HCT116 (cell line): ENCODE results near the gene AGPS. TPM values are rescaled to one million over a fixed set of nuclear protein-coding genes. Genes with fewer than 3 reads are reported as not detected.
"Not testable (repeated sequence)": the region's sequence is repeated elsewhere in the genome, so short reads cannot be mapped to it uniquely, and the experiment has no call there.

Source experiments
- ATAC-seq: fragments of 200-7000 bp; cut with Tn5 transposase; 2 replicates; pipeline ENCODE4 v1.9.1; 2020; ENCODE audit warnings: mild to moderate bottlenecking, moderate library complexity
- BruUV-seq: library from RNA; stranded (reverse); fragments of 400-500 nt; replicated peaks from 2 replicates; lab custom pipeline; 2021; lab: Mats Ljungman, UMichigan
- CTCF ChIA-PET: fragments of 300-600 bp; sonication (Branson Sonifier 250); formaldehyde crosslinking; loops from one replicate; lab custom pipeline; 2021; ENCODE audit warnings: antibody characterized with exemption; lab: Charles Lee
- POLR2A ChIA-PET: fragments of 300-600, 350-600 bp; sonication (Branson Sonifier 250); formaldehyde crosslinking; loops from one replicate; lab custom pipeline; 2021; ENCODE audit warnings: antibody characterized with exemption; lab: Charles Lee
- RAD21 ChIA-PET, 2 experiments: fragments of 300-600 bp; sonication (Branson Sonifier 250); formaldehyde crosslinking; loops; one replicate each; lab custom pipeline; 2023; ENCODE audit warnings: low total read pairs in 2 of 2; ENCODE audit not compliant: uncharacterized antibody in 2 of 2, unreplicated experiment in 2 of 2, low non-redundant PET in 1 of 2; lab: Charles Lee
- DNase-seq: peaks from one replicate; pipeline ENCODE4 v3.0.0-alpha.2; 2010; ENCODE audit warnings: low read depth, low spot score
- H2AFZ ChIP-seq: fragments of 200-600 bp; shearing (Covaris generic), sonication (generic); 2 replicates; pipeline ENCODE4 v1.6.1; 2017; ENCODE audit warnings: low read depth, mixed run types, mixed read lengths, antibody characterized with exemption, low read length; ENCODE audit not compliant: poor library complexity, severe bottlenecking
- H3K27ac ChIP-seq: 2 replicates; pipeline ENCODE4 v1.5.1; 2012; ENCODE audit warnings: low read depth, low read length
- H3K27me3 ChIP-seq: fragments of 200-600 bp; sonication (generic); 2 replicates; pipeline ENCODE4 v1.6.1; 2016; ENCODE audit warnings: mixed run types, low read length, mixed read lengths; ENCODE audit not compliant: insufficient read depth
- H3K36me3 ChIP-seq, 2 experiments: fragments of 200-500 bp in 1 of 2; fragments of 200-600 bp in 1 of 2; sonication (Bioruptor generic) in 1 of 2; sonication (generic) in 1 of 2; 2 replicates each; pipeline versions ENCODE4 v1.5.1 to v1.6.1; 2014 to 2016; ENCODE audit warnings: low read length in 2 of 2, inconsistent platforms in 1 of 2, mixed read lengths in 1 of 2, mixed run types in 1 of 2; ENCODE audit not compliant: insufficient read depth in 2 of 2, control insufficient read depth in 1 of 2
- H3K4me1 ChIP-seq, 2 experiments: fragments of 200-600 bp in 1 of 2; sonication (generic) in 1 of 2; 2 replicates each; pipeline versions ENCODE4 v1.5.1 to v1.6.1; 2012 to 2017; ENCODE audit warnings: low read length in 2 of 2, inconsistent platforms in 1 of 2, mild to moderate bottlenecking in 1 of 2, mixed read lengths in 1 of 2, mixed run types in 1 of 2, moderate library complexity in 1 of 2; ENCODE audit not compliant: insufficient read depth in 2 of 2, control insufficient read depth in 1 of 2
- H3K4me2 ChIP-seq: fragments of 200-600 bp; sonication (generic); 2 replicates; pipeline ENCODE4 v1.6.1; 2017; ENCODE audit warnings: mixed run types, low read length, mixed read lengths
- H3K4me3 ChIP-seq, 2 experiments: fragments of 200-600 bp in 1 of 2; sonication (generic) in 1 of 2; replicated peaks in 1 of 2; 2 replicates each; pipeline ENCODE4 v1.5.1; 2011 to 2016; ENCODE audit warnings: low read length in 2 of 2, control low read depth in 1 of 2, low read depth in 1 of 2, mild to moderate bottlenecking in 1 of 2, mixed read lengths in 1 of 2, mixed run types in 1 of 2
- H3K79me2 ChIP-seq: fragments of 200-600 bp; sonication (generic); 2 replicates; pipeline ENCODE4 v1.6.1; 2017; ENCODE audit warnings: mild to moderate bottlenecking, mixed run types, low read length, moderate library complexity, mixed read lengths; ENCODE audit not compliant: insufficient read depth
- H3K9ac ChIP-seq: fragments of 200-600 bp; sonication (generic); 2 replicates; pipeline ENCODE4 v1.6.1; 2016; ENCODE audit warnings: low read length, mixed read lengths
- H3K9me2 ChIP-seq: fragments of 200-600 bp; sonication (generic), shearing (Covaris generic); 2 replicates; pipeline ENCODE4 v1.6.1; 2017; ENCODE audit warnings: mixed run types, mild to moderate bottlenecking, moderate library complexity; ENCODE audit not compliant: insufficient read depth
- H3K9me3 ChIP-seq, 2 experiments: fragments of 200-500 bp in 1 of 2; fragments of 200-600 bp in 1 of 2; sonication (Bioruptor generic) in 1 of 2; sonication (generic) in 1 of 2; 2 replicates each; pipeline ENCODE4 v1.6.1; 2014 to 2017; ENCODE audit warnings: low read length in 2 of 2, mixed read lengths in 2 of 2, inconsistent platforms in 1 of 2, low read depth in 1 of 2, mild to moderate bottlenecking in 1 of 2, mixed run types in 1 of 2, moderate library complexity in 1 of 2; ENCODE audit not compliant: control insufficient read depth in 1 of 2, insufficient read depth in 1 of 2
- H4K20me1 ChIP-seq: fragments of 200-600 bp; sonication (generic), shearing (Covaris generic); 2 replicates; pipeline ENCODE4 v1.6.1; 2017; ENCODE audit warnings: mixed run types, mild to moderate bottlenecking, moderate library complexity; ENCODE audit not compliant: insufficient read depth
- CBX3 ChIP-seq: IDR thresholded peaks from 2 replicates; pipeline ENCODE4 v1.6.1; 2012; ENCODE audit warnings: low read depth
- CTCF ChIP-seq, 3 experiments: fragments of 200-600 bp in 1 of 3; sonication (generic) in 1 of 3; IDR thresholded peaks in 2 of 3; conservative IDR thresholded peaks in 1 of 3; 2 replicates each; pipeline ENCODE4 v1.5.1; 2012 to 2017; ENCODE audit warnings: low read depth in 2 of 3, low read length in 2 of 3, antibody characterized with exemption in 1 of 3, borderline replicate concordance in 1 of 3, control low read depth in 1 of 3, mild to moderate bottlenecking in 1 of 3, mixed read lengths in 1 of 3, mixed run types in 1 of 3, moderate library complexity in 1 of 3; ENCODE audit not compliant: insufficient read depth in 1 of 3
- ELF1 ChIP-seq: IDR thresholded peaks from 2 replicates; pipeline ENCODE4 v1.6.1; 2012; ENCODE audit warnings: low read depth, borderline replicate concordance
- EZH2 ChIP-seq: fragments of 200-600 bp; sonication (generic); IDR thresholded peaks from 2 replicates; pipeline ENCODE4 v1.6.1; 2017; ENCODE audit warnings: antibody characterized with exemption, mixed run types
- RAD21 ChIP-seq: IDR thresholded peaks from 2 replicates; pipeline ENCODE4 v1.6.1; 2012; ENCODE audit warnings: low read depth, mild to moderate bottlenecking
- ZNF274 ChIP-seq: fragments of 200-500 bp; sonication (Bioruptor generic); IDR thresholded peaks from 2 replicates; pipeline ENCODE4 v1.6.1; 2014; ENCODE audit warnings: mild to moderate bottlenecking, low read depth, low read length, inconsistent platforms
- intact Hi-C: fragments of 100-400 bp; cut with micrococcal nuclease; formaldehyde crosslinking; loops from 2 replicates; pipeline ENCODE4 v1.10.0; 2022
- total RNA-seq: library from RNA; stranded (reverse); gene quantifications from one replicate; pipeline ENCODE4 v1.2.1, GENCODE V29; 2021; ENCODE audit not compliant: unreplicated experiment
- TF ChIP-seq, protein P1 (sequence below): IDR thresholded peaks from 2 replicates; pipeline ENCODE4 v1.6.1; 2011; ENCODE audit warnings: mild to moderate bottlenecking, low read length, moderate library complexity; ENCODE audit not compliant: insufficient replicate concordance; ENCODE audit errors: extremely low read depth
- TF ChIP-seq, protein P2 (sequence below): IDR thresholded peaks from 2 replicates; pipeline ENCODE4 v1.6.1; 2012

The AGPS gene
- total RNA-seq, 1 experiment from 2014 or later, result 66.6 TPM

DNA sequence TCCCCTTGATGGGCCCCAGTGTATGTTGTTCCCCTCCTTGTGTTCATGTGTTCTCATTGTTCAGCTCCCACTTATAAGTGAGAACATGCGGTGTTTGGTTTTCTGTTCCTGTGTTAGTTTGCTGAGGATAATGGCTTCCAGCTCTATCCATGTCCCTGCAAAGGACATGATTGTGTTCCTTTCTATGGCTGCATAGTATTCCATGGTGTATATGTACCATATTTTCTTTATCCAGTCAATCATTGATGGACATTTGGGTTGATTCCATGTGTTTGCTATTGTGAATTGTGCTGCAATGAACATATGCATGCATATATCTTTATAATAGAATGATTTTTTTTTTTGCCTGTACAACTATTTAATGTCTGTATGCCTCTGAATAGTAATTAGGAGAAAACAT is 31.5 kb downstream of the AGPS start:
- H3K79me2 ChIP-seq, result peaks cover 60% of the 10 kb centered on the region
- POLR2A ChIA-PET, result interaction anchor here (1.6 kb wide), 1 partner anchor 159 kb away, joined by 3 read pairs; the partner anchor contains the start of gene NFE2L2
- H2AFZ ChIP-seq, intact Hi-C loops, DNase-seq, H3K9me3 ChIP-seq, H3K4me3 ChIP-seq, H3K4me2 ChIP-seq, ATAC-seq, CTCF ChIA-PET, H3K9ac ChIP-seq, H3K27ac ChIP-seq, RAD21 ChIA-PET, H3K4me1 ChIP-seq, H3K36me3 ChIP-seq, H3K9me2 ChIP-seq, BruUV-seq, H4K20me1 ChIP-seq, H3K27me3 ChIP-seq: not testable (repeated sequence)

GRCh38 chr2:177424620-177425019 is 32.0 kb downstream of the AGPS start:
- intact Hi-C loops, H3K4me2 ChIP-seq, H3K9me2 ChIP-seq, H3K9me3 ChIP-seq, H3K4me3 ChIP-seq, H3K27ac ChIP-seq, H3K36me3 ChIP-seq, H2AFZ ChIP-seq, BruUV-seq, H3K4me1 ChIP-seq, H3K27me3 ChIP-seq, H3K9ac ChIP-seq, DNase-seq, RAD21 ChIA-PET, H4K20me1 ChIP-seq, ATAC-seq, CTCF ChIA-PET: not testable (repeated sequence)
- H3K79me2 ChIP-seq, result peaks cover 60% of the 10 kb centered on the region
- POLR2A ChIA-PET, result interaction anchor here (1.6 kb wide), 1 partner anchor 160 kb away, joined by 3 read pairs; the partner anchor contains the start of gene NFE2L2

DNA sequence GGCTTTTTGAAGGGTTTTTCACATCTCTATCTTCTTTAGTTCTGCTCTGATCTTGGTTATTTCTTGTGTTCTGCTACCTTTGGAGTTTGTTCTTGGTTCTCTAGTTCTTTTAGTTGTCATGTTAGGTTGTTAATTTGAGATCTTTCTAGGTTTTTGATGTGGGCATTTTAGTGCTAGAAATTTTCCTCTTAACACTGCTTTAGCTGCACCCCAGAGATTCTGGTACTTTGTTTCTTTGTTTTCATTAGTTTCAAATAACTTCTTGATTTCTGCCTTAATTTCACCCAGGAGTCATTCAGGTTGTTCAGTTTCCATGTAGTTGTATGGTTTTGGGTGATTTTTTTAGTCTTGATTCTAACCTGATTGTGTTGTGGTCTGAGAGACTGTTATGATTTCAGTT is 34.7 kb downstream of the AGPS start:
- H3K9me3 ChIP-seq, result peaks cover 7 to 8% of the 10 kb centered on the region in 2 experiments; a peak in 2 of 4 replicates
- RAD21 ChIA-PET, result no interaction called here
- no peak for ATAC-seq
- no peak overlapping the region for H3K4me2 ChIP-seq
- CTCF ChIA-PET, result interaction anchor here (0.7 kb wide), 1 partner anchor 345 kb away, joined by 3 read pairs; no protein-coding TSS in a partner anchor
- H3K9ac ChIP-seq, result no peak overlapping the region
- BruUV-seq, result no TSS peak
- POLR2A ChIA-PET, result no interaction called here
- 0 out of 4 replicates have a peak, but pooled peaks cover 0 to 2% of the 10 kb centered on the region in 2 experiments for H3K36me3 ChIP-seq
- no peaks in the 10 kb centered on the region for H3K4me1 ChIP-seq
- intact Hi-C loops, result no loop called here
- peaks cover 76% of the 10 kb centered on the region for H3K79me2 ChIP-seq
- no peaks in the 10 kb centered on the region for H4K20me1 ChIP-seq
- no peak overlapping the region for H2AFZ ChIP-seq
- no peak overlapping the region for H3K4me3 ChIP-seq
- no peaks in the 10 kb centered on the region for H3K9me2 ChIP-seq
- DNase-seq, result no peak
- no peak overlapping the region for H3K27ac ChIP-seq
- no peaks in the 10 kb centered on the region for H3K27me3 ChIP-seq
- TF ChIP-seq ELF1, result no peak
- TF ChIP-seq EZH2, result no peak
- TF ChIP-seq, protein P1, sequence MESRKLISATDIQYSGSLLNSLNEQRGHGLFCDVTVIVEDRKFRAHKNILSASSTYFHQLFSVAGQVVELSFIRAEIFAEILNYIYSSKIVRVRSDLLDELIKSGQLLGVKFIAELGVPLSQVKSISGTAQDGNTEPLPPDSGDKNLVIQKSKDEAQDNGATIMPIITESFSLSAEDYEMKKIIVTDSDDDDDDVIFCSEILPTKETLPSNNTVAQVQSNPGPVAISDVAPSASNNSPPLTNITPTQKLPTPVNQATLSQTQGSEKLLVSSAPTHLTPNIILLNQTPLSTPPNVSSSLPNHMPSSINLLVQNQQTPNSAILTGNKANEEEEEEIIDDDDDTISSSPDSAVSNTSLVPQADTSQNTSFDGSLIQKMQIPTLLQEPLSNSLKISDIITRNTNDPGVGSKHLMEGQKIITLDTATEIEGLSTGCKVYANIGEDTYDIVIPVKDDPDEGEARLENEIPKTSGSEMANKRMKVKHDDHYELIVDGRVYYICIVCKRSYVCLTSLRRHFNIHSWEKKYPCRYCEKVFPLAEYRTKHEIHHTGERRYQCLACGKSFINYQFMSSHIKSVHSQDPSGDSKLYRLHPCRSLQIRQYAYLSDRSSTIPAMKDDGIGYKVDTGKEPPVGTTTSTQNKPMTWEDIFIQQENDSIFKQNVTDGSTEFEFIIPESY, result no peak
- no peak for TF ChIP-seq CBX3
- TF ChIP-seq, protein P2, sequence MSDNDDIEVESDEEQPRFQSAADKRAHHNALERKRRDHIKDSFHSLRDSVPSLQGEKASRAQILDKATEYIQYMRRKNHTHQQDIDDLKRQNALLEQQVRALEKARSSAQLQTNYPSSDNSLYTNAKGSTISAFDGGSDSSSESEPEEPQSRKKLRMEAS, result no peak
- TF ChIP-seq ZNF274, result no peak
- TF ChIP-seq CTCF (IDR thresholded peaks at IDR 0.05 in 2 of 3, conservative IDR thresholded peaks at IDR 0.05 in 1 of 3; ENCODE audit: borderline replicate concordance in 1 of 3, insufficient read depth in 1 of 3, low read depth in 2 of 3, low read length in 2 of 3), result no peak
- no peak for TF ChIP-seq RAD21
